Prostate gland (tissue), 2 donors: Measurements from ENCODE around the gene PTPRM. TPM values are rescaled to one million over a fixed set of nuclear protein-coding genes. Genes with fewer than 3 reads are reported as not detected.

Source experiments
- DNase-seq: peaks from one replicate; pipeline ENCODE4 v3.0.0-alpha.2; 2019; ENCODE audit warnings: low spot score
- H3K27ac ChIP-seq, 2 donors: fragments of 200-600 bp; sonication (generic); 2 replicates each; pipeline ENCODE4 v1.5.1; 2017 to 2019
- H3K27me3 ChIP-seq: fragments of 200-600 bp; sonication (generic); replicated peaks from 2 replicates; pipeline ENCODE4 v1.5.1; 2019; ENCODE audit not compliant: insufficient read depth
- H3K36me3 ChIP-seq, 2 donors: fragments of 200-600 bp; sonication (generic); 1 replicate in 1 of 2; 2 replicates in 1 of 2; pipeline versions ENCODE4 v1.5.1 to v1.8.1; 2017 to 2019
- H3K4me1 ChIP-seq: fragments of 200-600 bp; sonication (generic); replicated peaks from 2 replicates; pipeline ENCODE4 v1.5.1; 2019
- H3K4me3 ChIP-seq, 2 donors: fragments of 200-600 bp; sonication (generic); 2 replicates each; pipeline ENCODE4 v1.5.1; 2017 to 2019
- H3K9me3 ChIP-seq: fragments of 200-600 bp; sonication (generic); 2 replicates; pipeline ENCODE4 v1.5.1; 2017
- CTCF ChIP-seq, 4 experiments: fragments of 200-600 bp in 2 of 4; fragments of 450-650 bp in 2 of 4; sonication (generic) in 2 of 4; IDR thresholded peaks; 1 replicate in 3 of 4; 2 replicates in 1 of 4; pipeline ENCODE4 v1.5.1; 2016 to 2019; ENCODE audit warnings: antibody characterized with exemption in 4 of 4, mild to moderate bottlenecking in 2 of 4, moderate library complexity in 2 of 4
- POLR2A ChIP-seq: fragments of 450-650 bp; IDR thresholded peaks from one replicate; pipeline ENCODE4 v1.6.1; 2016; ENCODE audit warnings: antibody characterized with exemption, mild to moderate bottlenecking
- POLR2AphosphoS5 ChIP-seq: sonication (generic); formaldehyde crosslinking; IDR thresholded peaks from one replicate; pipeline ENCODE4 v1.6.1; 2017; ENCODE audit warnings: antibody characterized with exemption
- WGBS: methylation state at CpG from one replicate; pipeline ENCODE4 v1.1.5; 2018; 5-methylcytosine and 5-hydroxymethylcytosine counted together
- intact Hi-C: fragments of 100-400 bp; cut with DNase I; formaldehyde crosslinking; loops from one replicate; pipeline ENCODE4 v1.14.2; 2022
- total RNA-seq, 2 donors: library from RNA; depleted of rRNA; stranded (reverse); fragments of >200 nt; gene quantifications; one replicate each; pipeline ENCODE4 v1.1.0, GENCODE V29; 2016

PTPRM gene
- total RNA-seq, 2 donors from 2014 or later: 32.9 to 92.6 TPM

DNA sequence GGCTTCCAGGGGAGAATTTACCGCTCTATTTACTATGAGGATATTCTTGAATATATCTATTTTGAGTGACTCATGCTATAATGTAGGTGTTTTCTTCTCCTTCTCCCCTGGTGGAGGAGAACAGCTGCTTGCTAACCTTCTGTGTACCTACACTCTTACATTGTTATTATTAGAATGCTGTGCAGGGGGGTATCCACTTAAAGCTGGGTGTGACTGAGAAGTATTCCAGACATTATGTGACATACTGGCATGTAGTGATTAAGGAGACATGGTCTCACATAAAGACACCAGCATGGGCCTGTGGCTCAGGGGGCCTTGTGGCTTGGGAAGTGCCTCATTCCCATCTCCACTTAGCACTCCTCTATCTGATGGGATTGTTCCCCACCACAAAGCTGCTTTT is 287.9 kb downstream of the PTPRM start:
- H3K27me3 ChIP-seq: no peaks in the 10 kb centered on the region
- H3K9me3 ChIP-seq: no peaks in the 10 kb centered on the region
- DNase-seq: no peak
- intact Hi-C loops: no loop called here
- H3K36me3 ChIP-seq: no peaks in the 10 kb centered on the region
- no peaks in the 10 kb centered on the region for H3K4me1 ChIP-seq
- TF ChIP-seq CTCF (IDR thresholded peaks at IDR 0.05) (no peak), POLR2A (no peak), POLR2AphosphoS5 (no peak)
- no peak overlapping the region for H3K27ac ChIP-seq
- no peak overlapping the region for H3K4me3 ChIP-seq
- 100% methylated on average over 1 of the region's 1 CpG for WGBS

GRCh38 chr18:7855671-7856070 is 288.6 kb downstream of the PTPRM start:
- Histone ChIP-seq H3K4me3 (no peak overlapping the region), H3K27ac (no peak overlapping the region), H3K27me3 (no peaks in the 10 kb centered on the region), H3K4me1 (no peaks in the 10 kb centered on the region), H3K36me3 (no peaks in the 10 kb centered on the region), H3K9me3 (no peaks in the 10 kb centered on the region)
- TF ChIP-seq CTCF (IDR thresholded peaks at IDR 0.05) (no peak), POLR2AphosphoS5 (no peak), POLR2A (no peak)
- WGBS: 67% methylated on average over 1 of the region's 1 CpG
- DNase-seq: no peak
- intact Hi-C loops: no loop called here

DNA sequence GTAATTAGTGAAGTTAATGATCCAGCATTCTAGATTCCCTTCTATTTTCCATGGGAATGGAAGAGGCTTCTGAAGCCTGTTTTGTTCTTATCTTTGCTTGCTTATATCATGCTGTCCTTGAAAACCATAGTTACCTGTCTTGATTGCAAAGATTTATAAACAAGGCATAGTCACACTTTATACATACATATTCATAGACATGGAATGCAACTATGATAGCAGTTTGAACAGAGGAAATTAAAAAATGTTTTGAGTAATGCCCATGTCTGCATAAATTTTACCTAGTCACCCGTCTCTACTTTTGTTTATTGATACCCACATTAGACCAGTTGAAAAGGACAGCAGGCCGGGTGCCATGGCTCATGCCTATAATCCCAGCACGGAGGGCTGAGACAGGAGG is 289.0 kb downstream of the PTPRM start:
- intact Hi-C loops: no loop called here
- 98% methylated on average over 3 of the region's 3 CpGs for WGBS
- Histone ChIP-seq H3K36me3 (no peaks in the 10 kb centered on the region), H3K27ac (no peak overlapping the region), H3K4me1 (no peaks in the 10 kb centered on the region), H3K9me3 (no peaks in the 10 kb centered on the region), H3K27me3 (no peaks in the 10 kb centered on the region), H3K4me3 (no peak overlapping the region)
- TF ChIP-seq POLR2A (no peak), CTCF (IDR thresholded peaks at IDR 0.05) (no peak), POLR2AphosphoS5 (no peak)
- DNase-seq: no peak

- WGBS: 85% methylated on average over 2 of the region's 2 CpGs
- no peak for DNase-seq
- no peak overlapping the region for H3K27ac ChIP-seq
Measured at GRCh38 chr18:7856733-7857132, 289.6 kb downstream of the PTPRM start.

More at GRCh38 chr18:7856733-7857132, 289.6 kb downstream of the PTPRM start:
- no peaks in the 10 kb centered on the region for H3K4me1 ChIP-seq
- TF ChIP-seq POLR2A: no peak
- TF ChIP-seq CTCF (IDR thresholded peaks at IDR 0.05): no peak
- TF ChIP-seq POLR2AphosphoS5: no peak
- no peaks in the 10 kb centered on the region for H3K27me3 ChIP-seq
- H3K36me3 ChIP-seq: no peaks in the 10 kb centered on the region
- intact Hi-C loops: no loop called here
- H3K9me3 ChIP-seq: no peaks in the 10 kb centered on the region
- no peak overlapping the region for H3K4me3 ChIP-seq
